H1 (cell line): Measurements from ENCODE around the gene ASCC1. TPM values are rescaled to one million over a fixed set of nuclear protein-coding genes. Genes with fewer than 3 reads are reported as not detected.

Source experiments
- CTCF ChIA-PET: fragments of 300-600 bp; sonication (Branson Sonifier 250); formaldehyde crosslinking; loops from one replicate; lab custom pipeline; 2021; ENCODE audit not compliant: partially characterized antibody; lab: Charles Lee
- POLR2A ChIA-PET: fragments of 300-600 bp; sonication (Branson Sonifier 250); formaldehyde crosslinking; loops from one replicate; lab custom pipeline; 2021; ENCODE audit warnings: inconsistent platforms; ENCODE audit not compliant: partially characterized antibody; lab: Charles Lee
- DNase-seq, 2 experiments: peaks; one replicate each; pipeline versions ENCODE4 v3.0.0 to v3.0.0-alpha.2; 2010 to 2022; ENCODE audit warnings: low spot score in 2 of 2, low read depth in 1 of 2, mixed read lengths in 1 of 2
- FAIRE-seq: peaks from 2 replicates; lab custom pipeline; 2011; peaks lifted over from hg19 to GRCh38; lab: Jason Lieb, UNC
- H2AFZ ChIP-seq: 2 replicates; pipeline ENCODE4 v1.8.1; 2012; ENCODE audit warnings: low read length, inconsistent platforms
- H2AK5ac ChIP-seq: 2 replicates; pipeline ENCODE4 v1.6.1; 2013; ENCODE audit warnings: low read depth, low read length
- H2BK120ac ChIP-seq: replicated peaks from 2 replicates; pipeline ENCODE3; 2013; ENCODE audit warnings: low read depth, low read length, inconsistent platforms
- H2BK12ac ChIP-seq: 2 replicates; pipeline ENCODE4 v1.6.1; 2013; ENCODE audit warnings: low read depth, low read length
- H2BK15ac ChIP-seq: 2 replicates; pipeline ENCODE4 v1.6.1; 2013; ENCODE audit warnings: low read length
- H2BK20ac ChIP-seq: 2 replicates; pipeline ENCODE4 v1.6.1; 2013; ENCODE audit warnings: low read length
- H2BK5ac ChIP-seq: 2 replicates; pipeline ENCODE4 v1.6.1; 2013; ENCODE audit warnings: low read depth, low read length
- H3K14ac ChIP-seq: 2 replicates; pipeline ENCODE4 v1.6.1; 2013; ENCODE audit warnings: inconsistent platforms; ENCODE audit not compliant: insufficient read length
- H3K18ac ChIP-seq: 2 replicates; pipeline ENCODE4 v1.6.1; 2013; ENCODE audit warnings: low read length; ENCODE audit errors: extremely low read depth
- H3K23ac ChIP-seq: 2 replicates; pipeline ENCODE4 v1.6.1; 2013; ENCODE audit warnings: inconsistent platforms; ENCODE audit not compliant: insufficient read length
- H3K23me2 ChIP-seq: 2 replicates; pipeline ENCODE4 v1.6.1; 2013; ENCODE audit warnings: low read depth, low read length
- H3K27ac ChIP-seq: 2 replicates; pipeline ENCODE4 v1.6.1; 2011; ENCODE audit warnings: low read depth, low read length, inconsistent platforms
- H3K27me3 ChIP-seq, 4 experiments: replicated peaks in 1 of 4; 1 replicate in 1 of 4; 2 replicates in 3 of 4; pipeline versions ENCODE4 v1.6.1 to v1.8.1; 2011 to 2013; ENCODE audit warnings: low read length in 3 of 4, mild to moderate bottlenecking in 3 of 4, inconsistent platforms in 2 of 4, mixed read lengths in 2 of 4, moderate library complexity in 1 of 4; ENCODE audit not compliant: control insufficient read depth in 3 of 4, insufficient read depth in 3 of 4; ENCODE audit errors: extremely low read depth in 1 of 4
- H3K36me3 ChIP-seq, 4 experiments: 2 replicates each; pipeline versions ENCODE4 v1.6.1 to v1.8.1; 2011 to 2013; ENCODE audit warnings: mild to moderate bottlenecking in 4 of 4, low read length in 3 of 4, moderate library complexity in 2 of 4, control low read depth in 1 of 4, inconsistent platforms in 1 of 4; ENCODE audit not compliant: insufficient read depth in 4 of 4, control insufficient read depth in 2 of 4
- H3K4ac ChIP-seq: replicated peaks from 2 replicates; pipeline ENCODE3; 2013; ENCODE audit warnings: low read length, low read depth, mixed read lengths, inconsistent platforms; ENCODE audit not compliant: insufficient read length
- H3K4me1 ChIP-seq, 4 experiments: replicated peaks in 1 of 4; 1 replicate in 1 of 4; 2 replicates in 3 of 4; pipeline versions ENCODE4 v1.6.1 to v1.8.1; 2011 to 2013; ENCODE audit warnings: low read length in 3 of 4, inconsistent platforms in 2 of 4, mixed read lengths in 1 of 4; ENCODE audit not compliant: insufficient read depth in 4 of 4, control insufficient read depth in 3 of 4
- H3K4me2 ChIP-seq, 2 experiments: 2 replicates each; pipeline versions ENCODE4 v1.6.1 to v1.8.1; 2011 to 2013; ENCODE audit warnings: low read depth in 2 of 2, low read length in 2 of 2, control low read depth in 1 of 2, inconsistent platforms in 1 of 2, mild to moderate bottlenecking in 1 of 2; ENCODE audit not compliant: insufficient read depth in 1 of 2
- H3K4me3 ChIP-seq, 4 experiments: fragments of 200-600, 300-600 bp in 1 of 4; sonication (generic), shearing (Covaris generic), sonication (Bioruptor Twin) in 1 of 4; 2 replicates each; pipeline versions ENCODE4 v1.5.1 to v1.8.1; 2011 to 2016; ENCODE audit warnings: low read length in 4 of 4, low read depth in 3 of 4, control low read depth in 2 of 4, inconsistent platforms in 2 of 4, mild to moderate bottlenecking in 2 of 4, mixed read lengths in 1 of 4, moderate library complexity in 1 of 4; ENCODE audit not compliant: insufficient read depth in 2 of 4; ENCODE audit errors: extremely low read depth in 1 of 4
- H3K56ac ChIP-seq: replicated peaks from 2 replicates; pipeline ENCODE3; 2013; ENCODE audit warnings: low read depth, mild to moderate bottlenecking, mixed read lengths, low read length, inconsistent platforms; ENCODE audit not compliant: insufficient read length
- H3K79me1 ChIP-seq: 2 replicates; pipeline ENCODE4 v1.6.1; 2013; ENCODE audit warnings: low read depth, low read length, control low read depth
- H3K79me2 ChIP-seq, 2 experiments: 2 replicates each; pipeline versions ENCODE4 v1.6.1 to v1.8.1; 2012 to 2013; ENCODE audit warnings: low read length in 2 of 2, mild to moderate bottlenecking in 2 of 2, inconsistent platforms in 1 of 2; ENCODE audit not compliant: insufficient read depth in 2 of 2, control insufficient read depth in 1 of 2
- H3K9ac ChIP-seq, 4 experiments: replicated peaks in 1 of 4; 1 replicate in 1 of 4; 2 replicates in 3 of 4; pipeline versions ENCODE4 v1.6.1 to v1.8.1; 2011 to 2013; ENCODE audit warnings: low read depth in 3 of 4, low read length in 3 of 4, control low read depth in 2 of 4, mild to moderate bottlenecking in 2 of 4, moderate library complexity in 2 of 4, inconsistent platforms in 1 of 4; ENCODE audit errors: extremely low read depth in 1 of 4
- H3K9me3 ChIP-seq, 2 experiments: 2 replicates each; pipeline versions ENCODE4 v1.6.1 to v1.8.1; 2012 to 2013; ENCODE audit warnings: mild to moderate bottlenecking in 2 of 2, moderate library complexity in 2 of 2, control low read depth in 1 of 2, inconsistent platforms in 1 of 2, low read depth in 1 of 2, low read length in 1 of 2, mixed read lengths in 1 of 2; ENCODE audit not compliant: insufficient read depth in 2 of 2
- H4K20me1 ChIP-seq, 2 experiments: replicated peaks in 1 of 2; 2 replicates each; pipeline versions ENCODE3 to v1.8.1; 2011 to 2013; ENCODE audit warnings: inconsistent platforms in 2 of 2, low read length in 2 of 2, mild to moderate bottlenecking in 1 of 2; ENCODE audit not compliant: insufficient read depth in 2 of 2, control insufficient read depth in 1 of 2
- H4K5ac ChIP-seq: 2 replicates; pipeline ENCODE4 v1.6.1; 2013; ENCODE audit warnings: low read length, low read depth, mixed read lengths, inconsistent platforms; ENCODE audit not compliant: insufficient read length
- H4K8ac ChIP-seq: 2 replicates; pipeline ENCODE4 v1.8.0; 2013; ENCODE audit warnings: mild to moderate bottlenecking, moderate library complexity, low read length, inconsistent platforms; ENCODE audit not compliant: insufficient read depth; ENCODE audit errors: extremely low read depth
- H4K91ac ChIP-seq: replicated peaks from 2 replicates; pipeline ENCODE3; 2013; ENCODE audit warnings: low read length, mixed read lengths, inconsistent platforms; ENCODE audit not compliant: insufficient read length
- CBX8 ChIP-seq: fragments of 300-800, 300-1000 bp; sonication (generic); IDR thresholded peaks from 2 replicates; pipeline ENCODE4 v1.7.1; 2016; ENCODE audit warnings: low read depth, low read length, borderline replicate concordance
- GTF2F1 ChIP-seq: IDR thresholded peaks from 2 replicates; pipeline ENCODE4 v1.6.1; 2012; ENCODE audit warnings: low read depth, low read length, improper control_type of control experiment, borderline replicate concordance
- RAD21 ChIP-seq, 2 experiments: IDR thresholded peaks in 1 of 2; conservative IDR thresholded peaks in 1 of 2; 2 replicates each; pipeline ENCODE4 v1.6.1; 2011; ENCODE audit warnings: low read depth in 2 of 2, low read length in 2 of 2, improper control_type of control experiment in 1 of 2, inconsistent platforms in 1 of 2, mild to moderate bottlenecking in 1 of 2, moderate library complexity in 1 of 2
- SP4 ChIP-seq: IDR thresholded peaks from 2 replicates; pipeline ENCODE4 v1.6.1; 2012; ENCODE audit warnings: low read length, inconsistent platforms
- WGBS, 2 experiments: shearing (Covaris generic) in 1 of 2; methylation state at CpG; one replicate each; pipeline versions ENCODE4 v1.1.6 to v1.1.7; 2013 to 2015; ENCODE audit warnings: low lambda C conversion rate in 2 of 2, mixed read lengths in 2 of 2, inconsistent platforms in 1 of 2, low coverage in 1 of 2, missing lambda C conversion rate in 1 of 2; ENCODE audit not compliant: insufficient replicate concordance in 2 of 2, insufficient coverage in 1 of 2, insufficient read length in 1 of 2; ENCODE audit errors: extremely low coverage in 1 of 2, missing lambda C conversion rate in 1 of 2; 5-methylcytosine and 5-hydroxymethylcytosine counted together
- polyA plus RNA-seq, 7 experiments: library from polyadenylated mRNA; depleted of rRNA in 3 of 7; stranded (reverse) in 5 of 7; unstranded in 2 of 7; fragments of >200 nt in 5 of 7; fragments of 200-250 nt in 2 of 7; gene quantifications; 1 replicate in 5 of 7; 2 replicates in 1 of 7; 4 replicates in 1 of 7; pipeline versions ENCODE4 v1.2.1 to v1.2.3, GENCODE V29; 2011 to 2013; ENCODE audit warnings: missing spikeins in 2 of 7, mixed read lengths in 2 of 7
- total RNA-seq: library from RNA; stranded (reverse); fragmentation: NEBNext Ultra II Directional; extraction: Animal tissue kit (Norgen Biotek cat#: 25700); gene quantifications from 2 replicates; pipeline ENCODE4 v1.2.1, GENCODE V29; 2021
- TF ChIP-seq, protein P1 (sequence below), 3 experiments: IDR thresholded peaks; 1 replicate in 2 of 3; 2 replicates in 1 of 3; pipeline versions ENCODE4 v1.5.1 to v1.6.1; 2011; ENCODE audit warnings: low read length in 3 of 3, mild to moderate bottlenecking in 3 of 3, inconsistent platforms in 2 of 3, low read depth in 1 of 3, moderate library complexity in 1 of 3; ENCODE audit not compliant: insufficient read depth in 1 of 3; ENCODE audit errors: control extremely low read depth in 1 of 3

The ASCC1 gene
- total and polyA plus RNA-seq, 2 of the 8 experiments (the other 6 are each of a cell fraction or from before 2014, with no cell fraction given): 25.6 to 35.8 TPM

DNA sequence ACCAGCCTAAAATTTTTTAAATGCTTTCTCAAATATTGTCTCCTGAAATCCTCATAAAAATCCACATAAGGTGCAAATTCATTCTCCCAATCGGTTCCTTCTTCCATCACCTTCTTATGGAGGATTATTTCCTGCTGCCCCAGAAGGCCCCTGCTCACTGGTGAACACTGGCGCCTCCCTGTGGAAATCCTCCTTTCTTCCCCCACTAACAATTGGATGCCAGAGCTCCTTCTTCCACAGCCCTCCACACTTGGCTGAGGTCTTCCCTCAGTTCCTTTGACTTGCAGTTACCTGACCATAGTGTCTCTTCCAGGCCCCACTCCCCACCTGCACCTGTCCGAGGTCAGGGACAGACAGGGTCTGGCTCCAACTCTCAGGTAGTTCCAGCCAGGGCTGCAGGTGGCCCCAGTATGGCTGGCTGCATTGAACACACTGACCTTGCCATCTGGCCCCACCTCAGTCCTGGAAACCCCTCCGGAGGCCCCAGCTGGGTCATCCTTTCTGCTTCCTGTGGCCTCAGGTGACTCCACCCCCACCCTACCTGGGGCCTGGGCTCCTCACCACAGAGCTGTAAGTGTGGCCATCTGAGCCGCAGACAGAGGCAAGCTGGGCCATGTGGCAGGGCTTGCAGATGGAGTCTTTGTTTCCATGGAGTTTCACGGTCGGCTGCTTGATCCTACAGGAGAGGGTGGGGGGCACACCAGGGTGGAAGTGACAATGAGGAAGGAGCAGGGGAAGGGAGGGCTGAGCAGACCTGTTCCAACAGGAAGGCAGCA lies 146.1 kb downstream of the ASCC1 start:
- Histone ChIP-seq H3K27ac (0 out of 2 replicates have a peak overlapping the region, but pooled peaks have one; percentile 11), H4K20me1 (no peaks in the 10 kb centered on the region), H3K27me3 (no peaks in the 10 kb centered on the region), H3K4ac (peak overlapping the region; percentile 57), H2BK20ac (no peak overlapping the region; the same call in 1 of the 2 replicates), H3K18ac (peak overlapping the region; percentile 6; the same call in 1 of the 2 replicates), H2BK12ac (0 out of 2 replicates have a peak overlapping the region, but pooled peaks have one; percentile 27), H4K91ac (no peak overlapping the region), H3K23me2 (no peaks in the 10 kb centered on the region), H3K9ac (no peak overlapping the region), H2BK5ac (no peak overlapping the region), H2BK15ac (peak overlapping the region; percentile 95; the same call in 1 of the 2 replicates), H3K79me1 (no peaks in the 10 kb centered on the region), H3K9me3 (no peaks in the 10 kb centered on the region), H4K8ac (no peak overlapping the region), H3K14ac (no peak overlapping the region), H3K4me3 (no peak overlapping the region), H3K56ac (no peak overlapping the region), H3K36me3 (no peaks in the 10 kb centered on the region), H3K4me2 (no peak overlapping the region), H3K79me2 (no peaks in the 10 kb centered on the region), H3K23ac (no peak overlapping the region), H3K4me1 (peaks cover 0 to 3% (median 0%) of the 10 kb centered on the region in 4 experiments; a peak in 2 of 7 replicates), H4K5ac (no peak overlapping the region), H2AFZ (no peak overlapping the region; the same call in 1 of the 2 replicates), H2BK120ac (no peak overlapping the region), H2AK5ac (no peak overlapping the region)
- ChIA-PET CTCF (interaction anchor here (0.6 to 10.2 kb wide), 25 partner anchors 9 to 264 kb away, joined by 3 to 100 read pairs (median 4); partner anchors contain the start of gene SPOCK2), POLR2A (interaction anchor here (0.6 to 1.3 kb wide), 5 partner anchors 9 to 225 kb away, joined by 3 read pairs; no protein-coding TSS in a partner anchor)
- peak in 1 of 2 experiments; percentile 67 for DNase-seq
- WGBS, 2 experiments: 82% methylated on average over 7 of the region's 7 CpGs; no CpG with 5 or more reads in 1 of the 2 experiments
- TF ChIP-seq SP4 (no peak), RAD21 (IDR thresholded peaks at IDR 0.05 in 1 of 2, conservative IDR thresholded peaks at IDR 0.05 in 1 of 2; ENCODE audit: low read depth in 2 of 2, low read length in 2 of 2) (peak; percentile 59 to 65), GTF2F1 (no peak), CBX8 (no peak)
- TF ChIP-seq, protein P1, sequence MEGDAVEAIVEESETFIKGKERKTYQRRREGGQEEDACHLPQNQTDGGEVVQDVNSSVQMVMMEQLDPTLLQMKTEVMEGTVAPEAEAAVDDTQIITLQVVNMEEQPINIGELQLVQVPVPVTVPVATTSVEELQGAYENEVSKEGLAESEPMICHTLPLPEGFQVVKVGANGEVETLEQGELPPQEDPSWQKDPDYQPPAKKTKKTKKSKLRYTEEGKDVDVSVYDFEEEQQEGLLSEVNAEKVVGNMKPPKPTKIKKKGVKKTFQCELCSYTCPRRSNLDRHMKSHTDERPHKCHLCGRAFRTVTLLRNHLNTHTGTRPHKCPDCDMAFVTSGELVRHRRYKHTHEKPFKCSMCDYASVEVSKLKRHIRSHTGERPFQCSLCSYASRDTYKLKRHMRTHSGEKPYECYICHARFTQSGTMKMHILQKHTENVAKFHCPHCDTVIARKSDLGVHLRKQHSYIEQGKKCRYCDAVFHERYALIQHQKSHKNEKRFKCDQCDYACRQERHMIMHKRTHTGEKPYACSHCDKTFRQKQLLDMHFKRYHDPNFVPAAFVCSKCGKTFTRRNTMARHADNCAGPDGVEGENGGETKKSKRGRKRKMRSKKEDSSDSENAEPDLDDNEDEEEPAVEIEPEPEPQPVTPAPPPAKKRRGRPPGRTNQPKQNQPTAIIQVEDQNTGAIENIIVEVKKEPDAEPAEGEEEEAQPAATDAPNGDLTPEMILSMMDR (IDR thresholded peaks at IDR 0.05; ENCODE audit: control extremely low read depth in 1 of 3, insufficient read depth in 1 of 3, low read depth in 1 of 3, low read length in 3 of 3): peak; percentile 51 to 59 (median 59)
- no peak for FAIRE-seq
